OCI-LY1 (cell line): ENCODE measurements around the gene PHLDB2.

Source experiments
- H2AFZ ChIP-seq: fragments of 200-600 bp; sonication (generic), shearing (Covaris generic); 2 replicates; pipeline ENCODE4 v1.6.0; 2014; ENCODE audit warnings: antibody characterized with exemption, mild to moderate bottlenecking, low read length
- H3F3A ChIP-seq: fragments of 200-600 bp; sonication (generic), shearing (Covaris generic); 2 replicates; pipeline ENCODE4 v1.6.0; 2014; ENCODE audit warnings: mild to moderate bottlenecking, antibody characterized with exemption, low read length, moderate library complexity; ENCODE audit not compliant: insufficient read depth
- H3K27ac ChIP-seq: fragments of 200-600 bp; sonication (generic); 2 replicates; pipeline ENCODE4 v1.5.1; 2014; ENCODE audit warnings: low read length, mixed run types, mild to moderate bottlenecking, low read depth; ENCODE audit not compliant: poor library complexity, severe bottlenecking
- H3K27me3 ChIP-seq: fragments of 200-600 bp; sonication (generic); 2 replicates; pipeline ENCODE4 v1.6.0; 2014; ENCODE audit warnings: antibody characterized with exemption, mild to moderate bottlenecking, low read length, moderate library complexity; ENCODE audit not compliant: insufficient read depth
- H3K36me3 ChIP-seq: fragments of 200-600 bp; sonication (generic); 2 replicates; pipeline ENCODE4 v1.6.1; 2014; ENCODE audit warnings: mild to moderate bottlenecking, antibody characterized with exemption, low read length, moderate library complexity, mixed read lengths; ENCODE audit not compliant: insufficient read depth
- H3K4me1 ChIP-seq: fragments of 200-600 bp; sonication (generic); 2 replicates; pipeline ENCODE4 v1.5.1; 2014; ENCODE audit warnings: mild to moderate bottlenecking, low read length, moderate library complexity; ENCODE audit not compliant: insufficient read depth, severe bottlenecking
- H3K4me2 ChIP-seq: fragments of 200-600 bp; sonication (generic), shearing (Covaris generic); 2 replicates; pipeline ENCODE4 v1.6.1; 2014; ENCODE audit warnings: low read length
- H3K4me3 ChIP-seq: fragments of 200-600 bp; sonication (generic); 2 replicates; pipeline ENCODE4 v1.5.1; 2014; ENCODE audit warnings: low read length, low read depth, mild to moderate bottlenecking, mixed read lengths; ENCODE audit not compliant: poor library complexity, severe bottlenecking
- H3K79me2 ChIP-seq: fragments of 200-600 bp; shearing (Covaris generic); 2 replicates; pipeline ENCODE4 v1.6.1; 2016; ENCODE audit warnings: mixed run types, low read length, mixed read lengths; ENCODE audit not compliant: insufficient read depth
- H3K9ac ChIP-seq: fragments of 200-600 bp; sonication (generic), shearing (Covaris generic); 2 replicates; pipeline ENCODE4 v1.6.1; 2014; ENCODE audit warnings: mild to moderate bottlenecking, low read length, mixed read lengths
- H3K9me2 ChIP-seq: fragments of 200-600 bp; sonication (generic), shearing (Covaris generic); 2 replicates; pipeline ENCODE4 v1.6.1; 2014; ENCODE audit warnings: low read depth, mild to moderate bottlenecking, low read length, mixed read lengths
- H3K9me3 ChIP-seq: fragments of 200-600 bp; shearing (Covaris generic); 2 replicates; pipeline ENCODE4 v1.6.1; 2014; ENCODE audit warnings: low read length, mixed read lengths
- H4K20me1 ChIP-seq: fragments of 200-600 bp; sonication (generic), shearing (Covaris generic); 2 replicates; pipeline ENCODE4 v1.6.0; 2016; ENCODE audit warnings: mild to moderate bottlenecking, low read length; ENCODE audit not compliant: insufficient read depth
- EZH2 ChIP-seq: fragments of 200-600 bp; sonication (generic), shearing (Covaris generic); IDR thresholded peaks from 2 replicates; pipeline ENCODE4 v1.8.0; 2017; ENCODE audit warnings: borderline replicate concordance, mixed run types, mild to moderate bottlenecking, antibody characterized with exemption, low read length, moderate library complexity, mixed read lengths
- TF ChIP-seq, protein P1 (sequence below): fragments of 200-600 bp; sonication (generic), shearing (Covaris generic); IDR thresholded peaks from 2 replicates; pipeline ENCODE4 v1.5.1; 2017; ENCODE audit warnings: mild to moderate bottlenecking, antibody characterized with exemption, low read length, moderate library complexity, mixed read lengths

The PHLDB2 gene

GRCh38 chr3:111882194-111882593 is 23.1 kb downstream of the PHLDB2 start:
- H3K36me3 ChIP-seq, result no peaks in the 10 kb centered on the region
- H3K27ac ChIP-seq, result no peak overlapping the region
- no peak overlapping the region for H3K4me2 ChIP-seq
- no peaks in the 10 kb centered on the region for H3K9me2 ChIP-seq
- H4K20me1 ChIP-seq, result no peaks in the 10 kb centered on the region
- H3K79me2 ChIP-seq, result no peaks in the 10 kb centered on the region
- no peak overlapping the region for H2AFZ ChIP-seq
- no peaks in the 10 kb centered on the region for H3K9me3 ChIP-seq
- no peaks in the 10 kb centered on the region for H3K4me1 ChIP-seq
- H3K9ac ChIP-seq, result no peak overlapping the region
- TF ChIP-seq, protein P1, sequence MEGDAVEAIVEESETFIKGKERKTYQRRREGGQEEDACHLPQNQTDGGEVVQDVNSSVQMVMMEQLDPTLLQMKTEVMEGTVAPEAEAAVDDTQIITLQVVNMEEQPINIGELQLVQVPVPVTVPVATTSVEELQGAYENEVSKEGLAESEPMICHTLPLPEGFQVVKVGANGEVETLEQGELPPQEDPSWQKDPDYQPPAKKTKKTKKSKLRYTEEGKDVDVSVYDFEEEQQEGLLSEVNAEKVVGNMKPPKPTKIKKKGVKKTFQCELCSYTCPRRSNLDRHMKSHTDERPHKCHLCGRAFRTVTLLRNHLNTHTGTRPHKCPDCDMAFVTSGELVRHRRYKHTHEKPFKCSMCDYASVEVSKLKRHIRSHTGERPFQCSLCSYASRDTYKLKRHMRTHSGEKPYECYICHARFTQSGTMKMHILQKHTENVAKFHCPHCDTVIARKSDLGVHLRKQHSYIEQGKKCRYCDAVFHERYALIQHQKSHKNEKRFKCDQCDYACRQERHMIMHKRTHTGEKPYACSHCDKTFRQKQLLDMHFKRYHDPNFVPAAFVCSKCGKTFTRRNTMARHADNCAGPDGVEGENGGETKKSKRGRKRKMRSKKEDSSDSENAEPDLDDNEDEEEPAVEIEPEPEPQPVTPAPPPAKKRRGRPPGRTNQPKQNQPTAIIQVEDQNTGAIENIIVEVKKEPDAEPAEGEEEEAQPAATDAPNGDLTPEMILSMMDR, result no peak
- no peak for TF ChIP-seq EZH2
- no peaks in the 10 kb centered on the region for H3K27me3 ChIP-seq
- H3K4me3 ChIP-seq, result no peak overlapping the region
- H3F3A ChIP-seq, result no peaks in the 10 kb centered on the region

DNA sequence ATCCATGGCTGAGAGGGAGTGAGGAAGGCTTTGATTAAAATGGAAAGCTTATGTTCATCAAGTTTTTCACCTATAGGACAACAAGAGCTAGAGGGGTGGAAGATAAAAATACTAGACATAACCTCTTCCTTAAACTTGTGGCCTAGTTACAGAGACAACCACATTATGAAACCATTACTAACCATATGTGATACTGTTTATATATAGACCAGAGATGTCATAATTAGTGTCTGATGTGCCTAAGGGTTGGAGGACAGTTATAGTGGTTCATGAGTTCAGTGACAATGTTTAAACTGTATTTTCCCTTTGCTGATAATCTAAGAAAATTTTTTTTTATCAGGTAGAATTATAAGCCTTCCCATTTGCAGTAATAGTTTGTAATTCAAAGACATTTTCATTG is 23.7 kb downstream of the PHLDB2 start:
- Histone ChIP-seq H2AFZ (no peak overlapping the region), H3K79me2 (no peaks in the 10 kb centered on the region), H3K9ac (no peak overlapping the region), H3F3A (no peaks in the 10 kb centered on the region), H3K27ac (no peak overlapping the region), H4K20me1 (no peaks in the 10 kb centered on the region), H3K4me2 (no peak overlapping the region), H3K9me3 (no peaks in the 10 kb centered on the region), H3K27me3 (no peaks in the 10 kb centered on the region), H3K36me3 (no peaks in the 10 kb centered on the region), H3K4me1 (no peaks in the 10 kb centered on the region), H3K4me3 (no peak overlapping the region), H3K9me2 (no peaks in the 10 kb centered on the region)
- no peak for TF ChIP-seq EZH2
- TF ChIP-seq, protein P1, result no peak

DNA sequence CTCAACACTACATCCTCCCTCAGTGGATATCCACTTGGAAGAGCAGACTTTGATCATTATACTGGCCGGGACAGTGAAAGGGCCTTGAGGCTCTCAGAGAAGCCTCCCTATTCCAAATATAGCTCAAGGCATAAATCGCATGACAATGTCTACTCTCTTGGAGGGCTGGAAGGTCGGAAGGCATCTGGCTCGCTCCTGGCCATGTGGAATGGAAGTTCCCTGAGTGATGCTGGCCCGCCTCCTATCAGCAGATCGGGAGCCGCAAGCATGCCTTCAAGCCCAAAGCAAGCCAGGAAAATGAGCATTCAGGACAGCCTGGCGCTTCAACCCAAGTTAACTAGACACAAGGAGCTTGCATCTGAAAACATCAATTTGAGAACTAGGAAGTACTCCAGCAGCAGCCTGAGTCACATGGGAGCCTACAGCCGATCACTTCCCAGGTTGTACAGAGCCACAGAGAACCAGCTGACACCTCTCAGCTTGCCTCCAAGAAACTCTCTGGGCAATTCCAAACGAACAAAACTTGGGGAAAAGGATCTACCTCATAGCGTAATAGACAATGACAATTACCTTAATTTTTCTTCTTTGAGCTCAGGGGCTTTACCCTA is 25.4 kb downstream of the PHLDB2 start:
- Histone ChIP-seq H3K4me1 (no peaks in the 10 kb centered on the region), H3K27me3 (no peaks in the 10 kb centered on the region), H3K27ac (no peak overlapping the region), H4K20me1 (no peaks in the 10 kb centered on the region), H3K36me3 (no peaks in the 10 kb centered on the region), H3K9me2 (no peaks in the 10 kb centered on the region), H3K9me3 (no peaks in the 10 kb centered on the region), H3K9ac (no peak overlapping the region), H3F3A (no peaks in the 10 kb centered on the region), H3K4me3 (no peak overlapping the region), H2AFZ (no peak overlapping the region), H3K79me2 (no peaks in the 10 kb centered on the region), H3K4me2 (no peak overlapping the region)
- TF ChIP-seq, protein P1, result no peak
- TF ChIP-seq EZH2, result no peak
